ENCODE results near the gene ARPC4.
"Not testable (repeated sequence)": the region's sequence is repeated elsewhere in the genome, so short reads cannot be mapped to it uniquely, and the experiment has no call there.

The ARPC4 gene

GRCh38 chr3:9769012-9769411 is 23.9 kb upstream of the ARPC4 start:
- no peak for DNase-seq
- intact Hi-C loops (cut with DNase I), result no loop called here

GRCh38 chr3:9769426-9770275 is 23.2 kb upstream of the ARPC4 start, which contains the start of gene CAMK1:
CAMK1 (minus strand) TSS chr3:9769947; CDS start chr3:9767749, 2,198 bp downstream.
- intact Hi-C loops (cut with DNase I), result no loop called here

GRCh38 chr3:9770276-9770812 is 22.5 kb upstream of the ARPC4 start:
- DNase-seq, result peak in 7 of 10 donors; percentile 58 to 90 (median 61)
- intact Hi-C loops (cut with DNase I), result no loop called here

More at GRCh38 chr3:9769426-9770275, 23.2 kb upstream of the ARPC4 start, which contains the start of gene CAMK1:
- peak; percentile 38 to 97 (median 83) for DNase-seq

DNA sequence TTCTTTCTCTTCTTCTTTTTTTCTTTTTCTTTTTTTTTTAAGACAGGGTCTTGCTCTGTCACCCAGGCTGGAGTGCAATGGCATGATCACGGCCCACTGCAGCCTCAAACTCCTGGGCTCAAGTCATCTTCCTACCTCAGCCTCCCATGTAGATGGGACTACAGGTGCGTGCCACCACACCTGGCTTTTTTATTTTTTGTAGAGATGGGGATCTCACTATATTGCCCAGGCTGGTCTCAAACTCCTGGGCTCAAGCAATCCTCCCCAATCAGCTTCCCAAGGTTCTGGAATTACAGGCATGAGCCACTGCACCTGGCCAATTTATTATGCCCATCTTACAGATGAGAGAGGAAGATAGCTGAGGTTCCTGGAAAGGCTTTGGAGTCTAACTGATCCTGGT is 21.9 kb upstream of the ARPC4 start:
- DNase-seq; intact Hi-C loops (cut with DNase I): not testable (repeated sequence)

DNA sequence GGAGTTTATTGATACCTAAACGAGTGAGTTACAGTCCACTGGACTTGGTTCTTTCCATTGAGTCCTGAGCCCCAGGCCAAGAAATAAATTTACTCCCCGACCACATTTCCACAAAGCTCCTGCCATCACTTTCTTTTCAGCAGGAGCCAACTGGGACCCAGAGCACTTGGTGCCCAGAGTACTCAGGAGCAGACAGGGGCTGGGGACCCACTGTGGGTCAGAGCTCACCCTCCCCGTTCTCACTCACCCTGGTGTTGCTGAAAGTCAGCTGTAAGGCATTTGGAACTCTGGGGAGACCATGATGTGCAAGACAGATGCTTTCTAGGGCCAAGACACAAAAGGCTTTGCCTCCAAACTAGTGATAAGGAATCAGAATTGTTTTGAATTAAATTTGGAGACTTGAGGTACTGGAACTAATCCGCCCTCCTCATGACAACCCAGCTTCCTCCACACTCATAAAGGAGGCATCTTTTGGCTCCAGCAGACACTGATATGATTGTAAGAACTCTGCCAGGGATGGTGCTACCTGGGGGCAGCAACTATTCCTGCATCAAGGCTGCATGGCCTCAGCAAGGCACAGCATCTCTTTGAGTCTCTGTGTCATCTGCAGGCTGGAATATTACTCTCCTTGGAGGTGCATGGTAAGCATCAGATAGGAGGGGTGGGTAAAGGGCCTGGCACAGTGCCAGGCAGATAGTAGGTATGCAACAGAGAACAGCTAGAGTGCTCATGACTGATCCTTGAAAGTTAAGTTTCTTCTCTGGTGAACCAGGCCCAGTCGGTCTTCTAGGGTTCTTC is 15.8 kb upstream of the ARPC4 start:
- DNase-seq, result peak in 1 of 10 donors; percentile 35

DNA sequence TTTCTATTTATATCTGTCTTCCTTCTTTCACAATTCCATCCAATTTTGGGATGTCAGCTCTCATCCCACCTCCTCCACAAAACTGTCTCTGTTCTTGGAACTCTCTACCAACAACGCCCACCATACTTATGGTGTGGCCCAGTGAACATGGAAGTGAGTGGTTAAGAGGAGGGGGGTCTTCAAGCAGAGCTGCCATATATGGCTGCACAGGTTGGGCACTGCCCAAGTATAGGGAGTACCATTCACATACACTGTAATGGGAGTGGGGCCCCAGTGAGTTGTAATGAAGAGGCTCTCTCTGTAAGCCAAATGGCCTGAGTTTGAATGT is 15.2 kb upstream of the ARPC4 start:
- intact Hi-C loops (cut with DNase I), result no loop called here
- DNase-seq, result peak in 1 of 10 donors; percentile 60

More for the DNA sequence above, 15.8 kb upstream of the ARPC4 start:
- intact Hi-C loops (cut with DNase I), result no loop called here

- DNase-seq, result peak in 3 of 10 donors; percentile 66 to 91 (median 86)
- intact Hi-C loops (cut with DNase I), result no loop called here
These were observed 14.5 kb upstream of the ARPC4 start for GRCh38 chr3:9778143-9779074.

DNA sequence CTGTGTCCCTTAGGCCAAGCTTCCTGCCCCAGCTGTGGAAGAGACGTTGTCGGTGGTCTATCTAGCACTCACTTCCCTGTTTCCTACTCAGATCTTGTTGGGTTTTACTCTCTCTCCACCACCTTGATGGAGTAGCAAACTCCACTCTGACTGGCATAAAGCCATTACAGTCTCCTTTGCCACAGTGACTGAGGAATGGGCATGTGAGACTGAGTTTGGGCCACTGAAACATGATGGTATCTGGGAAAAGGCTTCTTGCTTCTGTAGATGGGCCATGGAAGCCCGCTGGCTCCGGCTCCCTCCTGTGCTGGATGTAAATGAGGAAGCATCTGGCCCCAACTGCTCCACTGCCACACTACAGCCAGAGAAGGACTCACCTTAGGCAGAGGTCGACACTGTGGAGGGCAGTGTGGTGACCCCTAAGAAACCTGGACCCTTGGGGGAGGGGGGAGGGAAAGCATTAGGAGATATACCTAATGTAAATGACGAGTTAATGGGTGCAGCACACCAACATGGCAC is 13.7 kb upstream of the ARPC4 start:
- DNase-seq, result peak in 1 of 10 donors; percentile 41
- intact Hi-C loops (cut with DNase I), result no loop called here

DNA sequence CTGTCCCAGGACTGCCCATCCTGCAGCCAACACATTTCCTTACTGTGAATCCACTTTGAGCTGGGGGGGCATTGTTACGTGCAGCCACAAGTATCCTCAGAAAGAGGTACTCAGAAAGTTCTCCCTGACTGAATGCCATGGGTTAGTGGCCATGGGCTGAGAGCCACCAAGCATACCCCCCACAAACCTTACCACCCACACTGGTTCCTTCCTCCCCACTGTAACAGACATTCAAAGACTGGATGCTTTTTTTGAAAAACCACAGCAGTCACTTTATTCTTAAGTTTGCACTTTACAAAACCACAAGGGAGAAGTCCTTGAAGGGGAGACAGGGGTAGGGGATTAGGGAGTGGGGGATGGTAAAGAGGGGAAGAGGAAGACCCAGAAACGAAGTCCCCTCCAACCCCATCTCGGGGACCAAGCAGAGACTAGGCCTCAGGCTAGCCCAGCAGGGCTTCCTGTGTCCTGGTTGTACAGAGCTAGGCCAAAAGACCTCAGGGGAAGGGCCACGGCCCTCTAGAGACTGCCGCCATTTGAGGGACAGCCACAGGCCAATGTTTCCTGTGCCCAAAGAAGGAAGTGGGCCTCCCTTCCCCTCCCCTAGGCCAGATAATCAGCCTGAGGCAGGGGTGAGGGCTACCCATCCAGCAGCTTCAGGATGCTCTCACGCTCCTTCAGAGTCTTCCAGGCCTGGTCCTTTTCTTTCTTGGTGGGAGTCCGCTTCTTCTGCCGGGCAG is 13.0 kb upstream of the ARPC4 start:
- DNase-seq, result peak in 2 of 10 donors; percentile 60 to 77
- intact Hi-C loops (cut with DNase I), result no loop called here

GRCh38 chr3:9780458-9780812 is 12.4 kb upstream of the ARPC4 start:
- intact Hi-C loops (cut with DNase I), result no loop called here
- DNase-seq, result no peak

DNA sequence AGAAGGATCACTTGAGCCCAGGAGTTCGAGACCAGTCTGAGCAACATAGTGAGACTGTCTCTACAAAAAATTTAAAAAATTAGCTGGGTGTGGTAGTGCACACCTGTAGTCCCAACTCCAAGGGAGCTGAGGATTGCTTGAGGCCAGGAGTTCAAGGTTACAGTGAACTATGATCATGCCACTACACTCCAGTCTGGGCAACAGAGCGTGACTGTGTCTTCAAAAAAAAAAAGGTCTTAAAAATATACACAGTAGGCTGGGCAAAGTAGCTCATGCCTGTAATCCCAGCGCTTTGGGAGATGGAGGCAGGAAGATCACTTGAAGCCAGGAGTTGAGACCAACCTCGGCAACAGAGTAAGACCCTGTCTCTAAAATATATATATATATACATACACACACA is 12.0 kb upstream of the ARPC4 start:
- DNase-seq, result peak in 1 of 10 donors; percentile 11
- intact Hi-C loops (cut with DNase I), result no loop called here

GRCh38 chr3:9781551-9781950 is 11.3 kb upstream of the ARPC4 start:
- intact Hi-C loops (cut with DNase I), result no loop called here
- no peak for DNase-seq

- intact Hi-C loops (cut with DNase I), result no loop called here
- no peak for DNase-seq
These were observed 10.8 kb upstream of the ARPC4 start for GRCh38 chr3:9781978-9782603.

DNA sequence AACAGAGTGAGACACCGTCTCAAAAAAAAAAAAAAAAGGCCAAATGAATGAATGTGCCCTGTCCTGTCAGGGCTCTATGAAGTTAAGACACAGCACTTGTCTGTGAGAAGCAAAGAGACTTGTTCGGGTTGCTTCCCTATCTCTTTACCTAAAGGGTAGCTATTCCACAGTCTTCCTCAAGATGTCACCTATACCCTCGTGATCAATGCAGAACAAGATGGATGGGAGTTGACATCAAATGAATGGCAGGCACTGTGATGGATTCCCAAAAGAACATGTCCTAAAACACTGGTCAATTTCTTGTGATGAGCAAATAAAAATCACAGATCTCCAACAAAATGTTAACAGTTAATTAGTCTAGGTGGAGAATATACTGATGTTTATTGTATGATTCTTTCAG is 10.1 kb upstream of the ARPC4 start:
- DNase-seq, result no peak
- intact Hi-C loops (cut with DNase I), result no loop called here

DNA sequence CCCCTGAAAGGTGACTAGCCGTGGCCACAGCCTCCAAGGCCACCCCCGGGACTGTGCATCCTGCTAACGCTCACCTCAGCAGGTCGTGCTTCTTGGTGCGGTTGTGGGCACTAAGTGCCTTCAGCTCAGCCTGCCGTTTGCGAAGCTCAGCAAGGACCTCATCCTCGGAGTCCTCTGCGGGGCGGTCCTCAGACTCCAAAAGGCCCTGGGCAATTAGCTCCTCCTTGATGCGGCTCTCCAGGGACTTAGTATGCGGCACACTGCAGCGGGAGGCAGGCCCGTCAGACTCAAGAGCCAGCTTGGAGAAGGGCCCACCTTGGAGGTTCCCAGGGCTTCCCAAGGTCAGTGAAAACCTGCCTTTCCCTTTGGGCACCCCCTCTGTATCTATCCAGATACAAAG is 8.9 kb upstream of the ARPC4 start:
- intact Hi-C loops (cut with DNase I), result no loop called here
- DNase-seq, result peak in 1 of 10 donors; percentile 77

DNA sequence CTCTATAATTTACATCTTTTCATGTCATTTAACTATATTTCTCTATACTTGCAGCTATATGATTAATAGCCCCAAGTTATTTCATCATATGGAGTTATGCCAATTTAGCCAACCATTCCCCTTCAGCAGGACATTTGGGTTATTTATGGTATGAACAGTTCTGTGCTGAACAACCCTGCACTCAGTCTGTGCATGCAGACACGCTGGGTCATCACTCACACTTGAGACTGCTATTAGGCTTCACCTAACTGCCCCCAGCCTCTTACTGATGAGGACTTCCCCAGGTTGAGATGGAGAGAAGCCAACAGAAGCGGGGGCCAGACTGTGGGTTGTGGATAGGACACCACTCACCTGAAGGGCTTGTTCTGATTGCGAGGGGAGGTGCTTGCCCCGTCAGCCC is 7.9 kb upstream of the ARPC4 start:
- intact Hi-C loops (cut with DNase I), result no loop called here
- no peak for DNase-seq

GRCh38 chr3:9785602-9786001 is 7.3 kb upstream of the ARPC4 start:
- DNase-seq, result peak in 1 of 10 donors; percentile 59
- intact Hi-C loops (cut with DNase I), result no loop called here

GRCh38 chr3:9786209-9786739 is 6.6 kb upstream of the ARPC4 start:
- no peak for DNase-seq
- intact Hi-C loops (cut with DNase I), result no loop called here
